HFFc6 (cell line): Measurements from ENCODE around the gene RPL19. TPM values are rescaled to one million over a fixed set of nuclear protein-coding genes. Genes with fewer than 3 reads are reported as not detected.

Experiments
- DNase-seq: peaks from one replicate; pipeline ENCODE4 v3.0.0-alpha.2; 2018
- H3K27ac Mint-ChIP-seq: 2 replicates; pipeline ENCODE4 v1.8.0; 2020; ENCODE audit warnings: mild to moderate bottlenecking, mixed read lengths
- H3K27me3 Mint-ChIP-seq: 2 replicates; pipeline ENCODE4 v1.8.0; 2021; ENCODE audit warnings: mild to moderate bottlenecking, moderate library complexity, mixed read lengths; ENCODE audit not compliant: insufficient read depth
- H3K36me3 Mint-ChIP-seq: 2 replicates; pipeline ENCODE4 v1.8.0; 2021; ENCODE audit warnings: low read depth, mixed read lengths
- H3K4me1 Mint-ChIP-seq: 2 replicates; pipeline ENCODE4 v1.8.0; 2020; ENCODE audit warnings: low read depth, mixed read lengths
- H3K4me3 Mint-ChIP-seq: 2 replicates; pipeline ENCODE4 v1.8.0; 2020; ENCODE audit warnings: mild to moderate bottlenecking, moderate library complexity, mixed read lengths
- H3K9me3 Mint-ChIP-seq: 2 replicates; pipeline ENCODE4 v1.8.0; 2020; ENCODE audit warnings: mild to moderate bottlenecking, mixed read lengths
- CTCF ChIP-seq: fragments of 200-600 bp; sonication (generic); IDR thresholded peaks from 2 replicates; pipeline ENCODE4 v1.5.0; 2021; ENCODE audit warnings: antibody characterized with exemption, mild to moderate bottlenecking
- total RNA-seq, 6 experiments: library from RNA; stranded (reverse); fragmentation: NEBNext Ultra II Directional; extraction: Animal tissue kit (Norgen Biotek cat#: 25700); gene quantifications; 2 replicates in 1 of 6; 3 replicates in 5 of 6; pipeline ENCODE4 v1.2.3, GENCODE V29; 2021

The RPL19 gene
- total RNA-seq, 6 experiments from 2014 or later, result 1,574 to 1,911 (median 1,762) TPM

- Mint-ChIP-seq H3K36me3 (no peaks in the 10 kb centered on the region), H3K4me3 (no peak overlapping the region), H3K27me3 (peaks cover 37% of the 10 kb centered on the region), H3K27ac (no peak overlapping the region), H3K4me1 (peaks cover 4% of the 10 kb centered on the region; the same call in 1 of the 2 replicates), H3K9me3 (no peaks in the 10 kb centered on the region; the same call in 1 of the 2 replicates)
- no peak for DNase-seq
- TF ChIP-seq CTCF, result no peak
Observed at GRCh38 chr17:39221572-39221971, 21.5 kb downstream of the RPL19 start.

GRCh38 chr17:39222151-39222550 is 22.1 kb downstream of the RPL19 start:
- H3K4me3 Mint-ChIP-seq, result no peak overlapping the region
- peaks cover 35% of the 10 kb centered on the region for H3K27me3 Mint-ChIP-seq
- no peak for DNase-seq
- no peaks in the 10 kb centered on the region for H3K36me3 Mint-ChIP-seq
- H3K27ac Mint-ChIP-seq, result no peak overlapping the region
- peaks cover 4% of the 10 kb centered on the region; the same call in 1 of the 2 replicates for H3K4me1 Mint-ChIP-seq
- no peak for TF ChIP-seq CTCF
- no peaks in the 10 kb centered on the region; the same call in 1 of the 2 replicates for H3K9me3 Mint-ChIP-seq

GRCh38 chr17:39222866-39223834 is 23.1 kb downstream of the RPL19 start:
- no peak for DNase-seq
- H3K9me3 Mint-ChIP-seq, result no peaks in the 10 kb centered on the region; the same call in 1 of the 2 replicates
- no peak for TF ChIP-seq CTCF
- H3K27ac Mint-ChIP-seq, result no peak overlapping the region
- peaks cover 31% of the 10 kb centered on the region for H3K27me3 Mint-ChIP-seq
- H3K4me3 Mint-ChIP-seq, result no peak overlapping the region
- no peaks in the 10 kb centered on the region for H3K36me3 Mint-ChIP-seq
- peaks cover 4% of the 10 kb centered on the region; the same call in 1 of the 2 replicates for H3K4me1 Mint-ChIP-seq

- no peak overlapping the region for H3K27ac Mint-ChIP-seq
- H3K9me3 Mint-ChIP-seq, result no peaks in the 10 kb centered on the region; the same call in 1 of the 2 replicates
- peaks cover 7% of the 10 kb centered on the region for H3K4me1 Mint-ChIP-seq
- no peak overlapping the region for H3K4me3 Mint-ChIP-seq
- TF ChIP-seq CTCF, result no peak
- no peak for DNase-seq
- H3K36me3 Mint-ChIP-seq, result no peaks in the 10 kb centered on the region
- H3K27me3 Mint-ChIP-seq, result peaks cover 31% of the 10 kb centered on the region
Observed at GRCh38 chr17:39223907-39224777, 24.1 kb downstream of the RPL19 start.

- Mint-ChIP-seq H3K4me1 (peaks cover 14% of the 10 kb centered on the region), H3K4me3 (peak overlapping the region; percentile 51; the same call in 1 of the 2 replicates), H3K27me3 (peaks cover 31% of the 10 kb centered on the region), H3K9me3 (no peaks in the 10 kb centered on the region; the same call in 1 of the 2 replicates), H3K27ac (no peak overlapping the region), H3K36me3 (no peaks in the 10 kb centered on the region)
- TF ChIP-seq CTCF, result no peak
- DNase-seq, result no peak
Observed at GRCh38 chr17:39224778-39225307, 24.8 kb downstream of the RPL19 start.
